ENCODE data around the gene KRTAP6-2. TPM values are rescaled to one million over a fixed set of nuclear protein-coding genes. Genes with fewer than 3 reads are reported as not detected.

Gene KRTAP6-2
- total and polyA plus RNA-seq, 7 experiments from 2014 or later: not detected

DNA sequence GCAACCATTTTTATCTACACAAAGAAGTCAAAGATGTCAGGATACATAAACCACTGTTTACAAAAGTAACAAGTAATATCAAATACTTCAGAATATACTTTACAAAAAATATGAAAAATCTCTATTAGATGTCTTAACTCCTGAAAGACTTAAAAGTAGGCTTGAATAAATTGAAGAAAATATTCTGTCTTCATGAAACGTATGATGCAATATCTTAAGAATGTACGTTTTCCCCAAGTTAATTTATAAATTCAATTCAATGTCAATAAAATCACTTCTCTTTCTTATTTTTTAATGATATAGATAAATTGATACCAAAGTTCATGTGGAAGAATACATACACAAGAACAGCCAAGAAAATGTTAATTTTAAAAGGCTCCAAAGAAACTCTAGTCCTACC, 43.6 kb downstream of the KRTAP6-2 start:
- H3K36me3 ChIP-seq (ENCODE audit: control insufficient read depth in 2 of 3, insufficient read depth in 3 of 3, low read length in 3 of 3): no peaks in the 10 kb centered on the region
- no peaks in the 10 kb centered on the region for H3K9me3 ChIP-seq (ENCODE audit: control insufficient read depth in 2 of 3, low read length in 3 of 3)
- Mint-ChIP-seq H3K27me3 (peaks cover 0 to 19% (median 8%) of the 10 kb centered on the region in 5 donors), H3K4me3 (no peak overlapping the region), H3K9me3 (peaks cover 3 to 19% (median 5%) of the 10 kb centered on the region in 11 donors), H3K4me1 (no peaks in the 10 kb centered on the region), H3K36me3 (no peaks in the 10 kb centered on the region), H3K27ac (no peak overlapping the region)
- DNase-seq (no peak), ATAC-seq (no peak)
- intact Hi-C loops (cut with micrococcal nuclease): no loop called here
- no peak overlapping the region for H3K4me3 ChIP-seq (ENCODE audit: low read length)
- H3K4me1 ChIP-seq (ENCODE audit: control insufficient read depth in 2 of 2, insufficient read depth in 2 of 2, low read length in 2 of 2): no peaks in the 10 kb centered on the region
- POLR2A ChIA-PET: no interaction called here
- no peak overlapping the region for H3K27ac ChIP-seq (ENCODE audit: low read depth, low read length)
- H3K27me3 ChIP-seq (ENCODE audit: control insufficient read depth in 2 of 2, insufficient read depth in 2 of 2, low read length in 2 of 2): no peaks in the 10 kb centered on the region
- CTCF ChIA-PET: no interaction called here

DNA sequence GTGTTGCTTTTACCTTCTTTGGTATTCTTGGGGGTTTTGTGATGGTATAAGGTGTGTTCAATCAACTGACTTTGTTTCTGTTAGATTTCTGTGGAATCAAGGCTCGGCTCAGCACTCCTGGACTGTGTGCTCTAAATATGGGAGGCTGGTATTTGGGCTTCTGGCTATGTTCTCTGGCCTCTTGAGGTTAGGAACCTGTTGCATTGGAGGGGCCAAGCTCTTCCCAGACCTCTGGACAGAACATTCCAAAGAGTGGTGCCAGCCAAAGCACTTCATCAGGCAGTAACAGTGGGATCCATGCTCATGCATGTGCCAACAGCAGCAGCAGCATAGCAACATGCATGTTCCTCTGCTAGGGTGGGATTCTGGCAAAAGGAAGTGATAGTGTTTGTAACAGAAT, 45.9 kb downstream of the KRTAP6-2 start:
- CTCF ChIA-PET: no interaction called here
- H3K36me3 ChIP-seq (ENCODE audit: control insufficient read depth in 2 of 3, insufficient read depth in 3 of 3, low read length in 3 of 3): no peaks in the 10 kb centered on the region
- no peak for ATAC-seq

More for the DNA sequence above, 45.9 kb downstream of the KRTAP6-2 start:
- Histone ChIP-seq H3K9me3 (ENCODE audit: control insufficient read depth in 2 of 3, low read length in 3 of 3) (no peaks in the 10 kb centered on the region), H3K4me1 (ENCODE audit: control insufficient read depth in 2 of 2, insufficient read depth in 2 of 2, low read length in 2 of 2) (no peaks in the 10 kb centered on the region), H3K4me3 (ENCODE audit: low read length) (no peak overlapping the region), H3K27me3 (ENCODE audit: control insufficient read depth in 2 of 2, insufficient read depth in 2 of 2, low read length in 2 of 2) (no peaks in the 10 kb centered on the region), H3K27ac (ENCODE audit: low read depth, low read length) (no peak overlapping the region)
- Mint-ChIP-seq H3K4me1 (no peaks in the 10 kb centered on the region), H3K9me3 (peaks cover 3 to 24% (median 7%) of the 10 kb centered on the region in 11 donors), H3K36me3 (no peaks in the 10 kb centered on the region), H3K4me3 (no peak overlapping the region), H3K27me3 (peaks cover 0 to 24% (median 8%) of the 10 kb centered on the region in 5 donors), H3K27ac (no peak overlapping the region)
- POLR2A ChIA-PET: no interaction called here
- no peak for DNase-seq
- intact Hi-C loops (cut with micrococcal nuclease): no loop called here

Other genes starting within 250 kb of the KRTAP6-2 start
- gene KRTAP13-2, start 226.6 kb downstream of the KRTAP6-2 start, total RNA-seq: not detected
- not detected for gene KRTAP13-2, start 226.6 kb downstream of the KRTAP6-2 start, polyA plus RNA-seq
- gene KRTAP13-1, start 202.9 kb downstream of the KRTAP6-2 start, total RNA-seq: not detected
- not detected for gene KRTAP13-1, start 202.9 kb downstream of the KRTAP6-2 start, polyA plus RNA-seq
- not detected for gene KRTAP13-3, start 173.0 kb downstream of the KRTAP6-2 start, total RNA-seq
- gene KRTAP13-3, start 173.0 kb downstream of the KRTAP6-2 start, polyA plus RNA-seq: not detected
- not detected for gene KRTAP13-4, start 168.7 kb downstream of the KRTAP6-2 start, total RNA-seq
- not detected for gene KRTAP13-4, start 168.7 kb downstream of the KRTAP6-2 start, polyA plus RNA-seq
- gene KRTAP15-1, start 158.6 kb downstream of the KRTAP6-2 start, total RNA-seq: not detected
- gene KRTAP15-1, start 158.6 kb downstream of the KRTAP6-2 start, polyA plus RNA-seq: not detected
- not detected for gene KRTAP19-1, start 118.5 kb downstream of the KRTAP6-2 start, total RNA-seq
- gene KRTAP19-1, start 118.5 kb downstream of the KRTAP6-2 start, polyA plus RNA-seq: not detected
- gene KRTAP19-2, start 111.5 kb downstream of the KRTAP6-2 start, total RNA-seq: not detected
- not detected for gene KRTAP19-2, start 111.5 kb downstream of the KRTAP6-2 start, polyA plus RNA-seq
- gene KRTAP19-3, start 106.9 kb downstream of the KRTAP6-2 start, total RNA-seq: not detected
- gene KRTAP19-3, start 106.9 kb downstream of the KRTAP6-2 start, polyA plus RNA-seq: not detected
- gene KRTAP19-4, start 101.7 kb downstream of the KRTAP6-2 start, total RNA-seq: not detected
- not detected for gene KRTAP19-4, start 101.7 kb downstream of the KRTAP6-2 start, polyA plus RNA-seq
- gene KRTAP19-5, start 96.8 kb downstream of the KRTAP6-2 start, total RNA-seq: not detected
- gene KRTAP19-5, start 96.8 kb downstream of the KRTAP6-2 start, polyA plus RNA-seq: not detected
- gene KRTAP19-6, start 57.0 kb downstream of the KRTAP6-2 start, total RNA-seq: not detected
- gene KRTAP19-6, start 57.0 kb downstream of the KRTAP6-2 start, polyA plus RNA-seq: not detected
- gene KRTAP19-7, start 37.6 kb downstream of the KRTAP6-2 start, total RNA-seq: not detected
- gene KRTAP19-7, start 37.6 kb downstream of the KRTAP6-2 start, polyA plus RNA-seq: not detected
- gene KRTAP22-2, start 8.5 kb downstream of the KRTAP6-2 start, total RNA-seq: not detected
- not detected for gene KRTAP22-2, start 8.5 kb downstream of the KRTAP6-2 start, polyA plus RNA-seq
- not detected for gene KRTAP6-3, start 6.5 kb downstream of the KRTAP6-2 start, total RNA-seq
- gene KRTAP6-3, start 6.5 kb downstream of the KRTAP6-2 start, polyA plus RNA-seq: not detected
- gene KRTAP22-1, start 2.2 kb upstream of the KRTAP6-2 start, total RNA-seq: not detected
- not detected for gene KRTAP22-1, start 2.2 kb upstream of the KRTAP6-2 start, polyA plus RNA-seq
- gene KRTAP6-1, start 15.0 kb upstream of the KRTAP6-2 start, total RNA-seq: not detected
- not detected for gene KRTAP6-1, start 15.0 kb upstream of the KRTAP6-2 start, polyA plus RNA-seq
- not detected for gene KRTAP20-1, start 17.5 kb upstream of the KRTAP6-2 start, total RNA-seq
- not detected for gene KRTAP20-1, start 17.5 kb upstream of the KRTAP6-2 start, polyA plus RNA-seq
- not detected for gene KRTAP20-4, start 21.7 kb upstream of the KRTAP6-2 start, total RNA-seq
- not detected for gene KRTAP20-4, start 21.7 kb upstream of the KRTAP6-2 start, polyA plus RNA-seq
- not detected for gene KRTAP20-2, start 36.3 kb upstream of the KRTAP6-2 start, total RNA-seq
- not detected for gene KRTAP20-2, start 36.3 kb upstream of the KRTAP6-2 start, polyA plus RNA-seq
- gene KRTAP20-3, start 44.0 kb upstream of the KRTAP6-2 start, total RNA-seq: not detected
- gene KRTAP20-3, start 44.0 kb upstream of the KRTAP6-2 start, polyA plus RNA-seq: not detected
- gene KRTAP21-3, start 119.9 kb upstream of the KRTAP6-2 start, total RNA-seq: not detected
- not detected for gene KRTAP21-3, start 119.9 kb upstream of the KRTAP6-2 start, polyA plus RNA-seq
- gene KRTAP21-2, start 148.4 kb upstream of the KRTAP6-2 start, total RNA-seq: not detected
- not detected for gene KRTAP21-2, start 148.4 kb upstream of the KRTAP6-2 start, polyA plus RNA-seq
- not detected for gene KRTAP21-1, start 156.5 kb upstream of the KRTAP6-2 start, total RNA-seq
- not detected for gene KRTAP21-1, start 156.5 kb upstream of the KRTAP6-2 start, polyA plus RNA-seq
- gene KRTAP8-1, start 214.4 kb upstream of the KRTAP6-2 start, total RNA-seq: not detected
- gene KRTAP8-1, start 214.4 kb upstream of the KRTAP6-2 start, polyA plus RNA-seq: not detected
- not detected for gene KRTAP7-1, start 230.9 kb upstream of the KRTAP6-2 start, total RNA-seq
- not detected for gene KRTAP7-1, start 230.9 kb upstream of the KRTAP6-2 start, polyA plus RNA-seq

All from naive thymus-derived CD4-positive, alpha-beta T cell (primary cell).